Motor neuron (in vitro differentiated cells): ENCODE measurements around the gene ORC4. TPM values are rescaled to one million over a fixed set of nuclear protein-coding genes. Genes with fewer than 3 reads are reported as not detected.
A peak's percentile ranks its signal among the peaks of the same experiment; 100 is the strongest.

Experiments
- ATAC-seq, 8 experiments: fragments of 200-7000 bp; cut with Tn5 transposase; replicated peaks in 6 of 8; 2 replicates each; pipeline ENCODE4 v1.8.0; 2021; ENCODE audit warnings: mild to moderate bottlenecking in 8 of 8, moderate library complexity in 8 of 8
- H3K27ac ChIP-seq, 2 donors: fragments of 250-450 bp; sonication (Bioruptor Pico); 2 replicates each; pipeline ENCODE4 v1.9.0; 2021; ENCODE audit warnings: antibody characterized with exemption in 2 of 2, mild to moderate bottlenecking in 2 of 2, moderate library complexity in 1 of 2
- H3K4me1 ChIP-seq, 2 donors: fragments of 250-450 bp; sonication (Bioruptor Pico); replicated peaks in 1 of 2; 2 replicates each; pipeline ENCODE4 v1.6.1; 2021; ENCODE audit warnings: antibody characterized with exemption in 2 of 2, mild to moderate bottlenecking in 2 of 2, moderate library complexity in 1 of 2
- H3K4me3 ChIP-seq, 5 donors: fragments of 250-450 bp; sonication (Bioruptor Pico); 2 replicates each; pipeline ENCODE4 v1.9.0; 2021; ENCODE audit warnings: antibody characterized with exemption in 5 of 5, mild to moderate bottlenecking in 5 of 5, moderate library complexity in 4 of 5
- WGBS, 10 experiments: fragments of 450-650 bp; shearing (Covaris generic); methylation state at CpG; one replicate each; pipeline ENCODE4 v1.0.0; 2022; 5-methylcytosine and 5-hydroxymethylcytosine counted together
- in situ Hi-C, 9 experiments: fragments of 400-800 bp; cut with MboI; loops; one replicate each; pipeline ENCODE4 v1.15.0; 2021; ENCODE audit warnings: low sequenced_read_pairs in 9 of 9, low pct_unique_long_range_greater_than_20kb in 2 of 9; ENCODE audit not compliant: unreplicated experiment in 9 of 9
- total RNA-seq, 8 experiments: library from RNA; unstranded; fragments of 300-600 nt; gene quantifications; 2 replicates each; pipeline versions ENCODE4 v1.2.3 to v1.2.4, GENCODE V29; 2022

Gene ORC4
- total RNA-seq, 8 experiments from 2014 or later: 24.6 to 57.7 (median 45.9) TPM

- H3K27ac ChIP-seq: no peak overlapping the region
- H3K4me1 ChIP-seq: peaks cover 11 to 30% of the 10 kb centered on the region in 2 donors
- WGBS, 10 experiments: 62 to 96% (median 88%) methylated on average over 1 to 2 of the region's 2 CpGs
- in situ Hi-C loops: loop anchor here in 8 of 9 experiments (10.0 to 25.0 kb wide), 6 partner anchors 829 to 1181 kb away; no protein-coding TSS in a partner anchor
- no peak for ATAC-seq
- no peak overlapping the region for H3K4me3 ChIP-seq
These were observed 104.5 kb downstream of the ORC4 start for GRCh38 chr2:147916067-147916466.

- Histone ChIP-seq H3K27ac (no peak overlapping the region), H3K4me3 (no peak overlapping the region), H3K4me1 (peaks cover 11 to 30% of the 10 kb centered on the region in 2 donors)
- 0 to 61% (median 33%) methylated on average over 1 to 3 of the region's 3 CpGs; no CpG with 5 or more reads in 1 of the 10 experiments for WGBS, 10 experiments
- peak in 5 of 8 experiments; percentile 10 to 47 (median 32) for ATAC-seq
- in situ Hi-C loops: loop anchor here in 8 of 9 experiments (10.0 to 25.0 kb wide), 6 partner anchors 827 to 1179 kb away; no protein-coding TSS in a partner anchor
These were observed 106.6 kb downstream of the ORC4 start for GRCh38 chr2:147913701-147914480.

- ATAC-seq: peak in 3 of 8 experiments; percentile 33 to 47 (median 45)
- H3K27ac ChIP-seq: no peak overlapping the region
- 0% methylated on average over 2 of the region's 2 CpGs; no CpG with 5 or more reads in 1 of the 10 experiments for WGBS, 10 experiments
- H3K4me3 ChIP-seq: no peak overlapping the region
- in situ Hi-C loops: loop anchor here in 8 of 9 experiments (10.0 to 25.0 kb wide), 6 partner anchors 824 to 1176 kb away; no protein-coding TSS in a partner anchor
- H3K4me1 ChIP-seq: peaks cover 8 to 21% of the 10 kb centered on the region in 2 donors
These were observed 109.5 kb downstream of the ORC4 start for GRCh38 chr2:147910990-147911473.

- in situ Hi-C loops: loop anchor here in 8 of 9 experiments (25.0 kb wide), 5 partner anchors 822 to 1172 kb away; no protein-coding TSS in a partner anchor
- Histone ChIP-seq H3K4me1 (peaks cover 8 to 15% of the 10 kb centered on the region in 2 donors), H3K27ac (no peak overlapping the region), H3K4me3 (no peak overlapping the region)
- WGBS, 10 experiments: 81 to 100% (median 100%) methylated on average over 1 to 2 of the region's 2 CpGs; no CpG with 5 or more reads in 2 of the 10 experiments
- no peak for ATAC-seq
These were observed 111.4 kb downstream of the ORC4 start for GRCh38 chr2:147909178-147909577.

- Histone ChIP-seq H3K4me1 (no peaks in the 10 kb centered on the region), H3K4me3 (no peak overlapping the region), H3K27ac (no peak overlapping the region)
- ATAC-seq: no peak
- WGBS, 10 experiments: 59 to 100% (median 92%) methylated on average over 1 to 4 of the region's 4 CpGs; no CpG with 5 or more reads in 1 of the 10 experiments
- in situ Hi-C loops: loop anchor here in 8 of 9 experiments (25.0 kb wide), 5 partner anchors 817 to 1167 kb away; no protein-coding TSS in a partner anchor
These were observed 116.5 kb downstream of the ORC4 start for GRCh38 chr2:147904051-147904450.

- 44 to 100% (median 80%) methylated on average over 1 to 3 of the region's 3 CpGs for WGBS, 10 experiments
- in situ Hi-C loops: no loop called here
- H3K27ac ChIP-seq: no peak overlapping the region
- H3K4me3 ChIP-seq: no peak overlapping the region
- H3K4me1 ChIP-seq: peaks cover 0 to 3% of the 10 kb centered on the region in 2 donors
- no peak for ATAC-seq
These were observed 131.9 kb downstream of the ORC4 start for GRCh38 chr2:147888680-147889079.

GRCh38 chr2:147886136-147886535, 134.4 kb downstream of the ORC4 start:
- in situ Hi-C loops: no loop called here
- Histone ChIP-seq H3K4me1 (peaks cover 0 to 3% of the 10 kb centered on the region in 2 donors), H3K27ac (no peak overlapping the region), H3K4me3 (no peak overlapping the region)
- ATAC-seq: no peak
- WGBS, 10 experiments: 39 to 100% (median 83%) methylated on average over 1 to 2 of the region's 2 CpGs

- no peak overlapping the region for H3K27ac ChIP-seq
- in situ Hi-C loops: no loop called here
- peaks cover 0 to 3% of the 10 kb centered on the region in 2 donors for H3K4me1 ChIP-seq
- H3K4me3 ChIP-seq: no peak overlapping the region
- peak in 6 of 8 experiments; percentile 16 to 87 (median 56) for ATAC-seq
These were observed 135.7 kb downstream of the ORC4 start for GRCh38 chr2:147884830-147885229.

GRCh38 chr2:147882631-147883030, 137.9 kb downstream of the ORC4 start:
- H3K4me3 ChIP-seq: no peak overlapping the region
- H3K27ac ChIP-seq: no peak overlapping the region
- ATAC-seq: no peak
- in situ Hi-C loops: no loop called here
- peaks cover 0 to 3% of the 10 kb centered on the region in 2 donors for H3K4me1 ChIP-seq

Other genes with a start within 250 kb of the ORC4 start
- gene ACVR2A, start 175.7 kb downstream of the ORC4 start, total RNA-seq: 10 to 100 TPM in 6 of 8 experiments, 1 to 10 TPM in 2; 9.3 to 56.9 (median 35.3) TPM
- 10 to 100 TPM; 20.2 to 88.4 (median 34.8) TPM for gene MBD5, start 354 bp upstream of the ORC4 start, total RNA-seq